Nephron (organoid): Measurements from ENCODE around the gene MSI2.
A peak's percentile ranks its signal among the peaks of the same experiment; 100 is the strongest.

ENCODE experiments used
- H3K27ac Mint-ChIP-seq, 3 experiments: 2 replicates each; pipeline ENCODE4 v1.8.0; 2020; ENCODE audit warnings: mixed read lengths in 3 of 3, mild to moderate bottlenecking in 2 of 3, moderate library complexity in 1 of 3
- H3K27me3 Mint-ChIP-seq: 2 replicates; pipeline ENCODE4 v1.8.0; 2021; ENCODE audit warnings: low read depth, mild to moderate bottlenecking, moderate library complexity, mixed read lengths
- H3K36me3 Mint-ChIP-seq: 2 replicates; pipeline ENCODE4 v1.8.0; 2020; ENCODE audit warnings: low read depth, mixed read lengths
- H3K4me1 Mint-ChIP-seq: 2 replicates; pipeline ENCODE4 v1.8.0; 2020; ENCODE audit warnings: mixed read lengths
- H3K4me3 Mint-ChIP-seq, 3 experiments: 2 replicates each; pipeline ENCODE4 v1.8.0; 2020; ENCODE audit warnings: mild to moderate bottlenecking in 3 of 3, mixed read lengths in 3 of 3, moderate library complexity in 2 of 3
- H3K9me3 Mint-ChIP-seq: 2 replicates; pipeline ENCODE4 v1.8.0; 2020; ENCODE audit warnings: mixed read lengths
- TF ChIP-seq, protein P1 (sequence below), 3 experiments: fragments of 200-600 bp; sonication (generic); IDR thresholded peaks; one replicate each; pipeline ENCODE4 v1.5.0; 2021; ENCODE audit warnings: antibody characterized with exemption in 3 of 3; ENCODE audit not compliant: unreplicated experiment in 3 of 3

MSI2 gene

DNA sequence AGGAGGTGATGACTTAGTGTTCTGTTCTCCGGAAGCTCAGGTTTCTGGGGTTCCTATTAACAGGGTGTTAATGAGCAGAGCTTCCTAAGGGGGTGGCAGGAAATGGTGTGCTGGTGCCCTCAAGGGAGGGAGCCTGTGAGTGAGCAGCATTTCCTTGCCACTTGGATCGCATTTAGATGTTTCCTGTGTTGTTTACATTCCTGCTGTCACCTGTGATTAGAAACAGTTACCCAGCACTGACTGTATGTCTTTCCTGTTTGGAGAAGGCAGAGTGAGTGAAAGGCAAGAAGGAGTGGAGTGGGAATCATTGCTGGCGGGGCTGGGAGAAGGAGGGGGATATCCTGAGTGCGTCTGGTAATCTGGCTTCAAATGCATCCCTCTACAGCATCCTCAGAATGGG is 274.2 kb downstream of the MSI2 start:
- TF ChIP-seq, protein P1, sequence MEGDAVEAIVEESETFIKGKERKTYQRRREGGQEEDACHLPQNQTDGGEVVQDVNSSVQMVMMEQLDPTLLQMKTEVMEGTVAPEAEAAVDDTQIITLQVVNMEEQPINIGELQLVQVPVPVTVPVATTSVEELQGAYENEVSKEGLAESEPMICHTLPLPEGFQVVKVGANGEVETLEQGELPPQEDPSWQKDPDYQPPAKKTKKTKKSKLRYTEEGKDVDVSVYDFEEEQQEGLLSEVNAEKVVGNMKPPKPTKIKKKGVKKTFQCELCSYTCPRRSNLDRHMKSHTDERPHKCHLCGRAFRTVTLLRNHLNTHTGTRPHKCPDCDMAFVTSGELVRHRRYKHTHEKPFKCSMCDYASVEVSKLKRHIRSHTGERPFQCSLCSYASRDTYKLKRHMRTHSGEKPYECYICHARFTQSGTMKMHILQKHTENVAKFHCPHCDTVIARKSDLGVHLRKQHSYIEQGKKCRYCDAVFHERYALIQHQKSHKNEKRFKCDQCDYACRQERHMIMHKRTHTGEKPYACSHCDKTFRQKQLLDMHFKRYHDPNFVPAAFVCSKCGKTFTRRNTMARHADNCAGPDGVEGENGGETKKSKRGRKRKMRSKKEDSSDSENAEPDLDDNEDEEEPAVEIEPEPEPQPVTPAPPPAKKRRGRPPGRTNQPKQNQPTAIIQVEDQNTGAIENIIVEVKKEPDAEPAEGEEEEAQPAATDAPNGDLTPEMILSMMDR (IDR thresholded peaks at IDR 0.05; ENCODE audit: unreplicated experiment in 3 of 3), result no peak
- peaks cover 8% of the 10 kb centered on the region for H3K36me3 Mint-ChIP-seq
- no peaks in the 10 kb centered on the region for H3K9me3 Mint-ChIP-seq
- no peak overlapping the region for H3K4me3 Mint-ChIP-seq
- H3K27ac Mint-ChIP-seq, result peak overlapping the region; percentile 67 to 80 (median 79)
- H3K27me3 Mint-ChIP-seq, result peaks cover 32% of the 10 kb centered on the region
- H3K4me1 Mint-ChIP-seq, result peaks cover 40% of the 10 kb centered on the region

DNA sequence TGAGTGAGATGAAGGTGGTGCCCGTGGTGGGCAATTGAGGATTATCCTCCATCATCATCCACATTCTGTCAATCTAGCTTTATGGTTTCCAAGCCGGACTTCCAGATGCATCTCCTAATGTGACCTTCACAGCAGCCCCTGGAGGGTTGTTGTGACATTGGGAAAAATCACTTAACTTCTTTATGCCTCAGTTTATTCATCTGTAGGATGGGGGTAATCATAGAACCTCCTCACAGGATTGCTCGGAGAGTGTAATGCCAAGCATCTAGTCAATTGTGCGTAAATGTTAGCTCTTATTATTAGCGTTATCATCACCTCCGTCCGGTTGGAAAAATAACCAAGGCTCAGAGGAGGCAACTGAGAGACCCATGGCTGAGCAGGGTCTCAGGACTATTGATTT is 274.8 kb downstream of the MSI2 start:
- Mint-ChIP-seq H3K36me3 (peaks cover 8% of the 10 kb centered on the region), H3K4me1 (peaks cover 46% of the 10 kb centered on the region), H3K9me3 (no peaks in the 10 kb centered on the region), H3K4me3 (no peak overlapping the region), H3K27ac (peak overlapping the region; percentile 76 to 80 (median 79)), H3K27me3 (peaks cover 37% of the 10 kb centered on the region)
- TF ChIP-seq, protein P1 (IDR thresholded peaks at IDR 0.05; ENCODE audit: unreplicated experiment in 3 of 3), result no peak

DNA sequence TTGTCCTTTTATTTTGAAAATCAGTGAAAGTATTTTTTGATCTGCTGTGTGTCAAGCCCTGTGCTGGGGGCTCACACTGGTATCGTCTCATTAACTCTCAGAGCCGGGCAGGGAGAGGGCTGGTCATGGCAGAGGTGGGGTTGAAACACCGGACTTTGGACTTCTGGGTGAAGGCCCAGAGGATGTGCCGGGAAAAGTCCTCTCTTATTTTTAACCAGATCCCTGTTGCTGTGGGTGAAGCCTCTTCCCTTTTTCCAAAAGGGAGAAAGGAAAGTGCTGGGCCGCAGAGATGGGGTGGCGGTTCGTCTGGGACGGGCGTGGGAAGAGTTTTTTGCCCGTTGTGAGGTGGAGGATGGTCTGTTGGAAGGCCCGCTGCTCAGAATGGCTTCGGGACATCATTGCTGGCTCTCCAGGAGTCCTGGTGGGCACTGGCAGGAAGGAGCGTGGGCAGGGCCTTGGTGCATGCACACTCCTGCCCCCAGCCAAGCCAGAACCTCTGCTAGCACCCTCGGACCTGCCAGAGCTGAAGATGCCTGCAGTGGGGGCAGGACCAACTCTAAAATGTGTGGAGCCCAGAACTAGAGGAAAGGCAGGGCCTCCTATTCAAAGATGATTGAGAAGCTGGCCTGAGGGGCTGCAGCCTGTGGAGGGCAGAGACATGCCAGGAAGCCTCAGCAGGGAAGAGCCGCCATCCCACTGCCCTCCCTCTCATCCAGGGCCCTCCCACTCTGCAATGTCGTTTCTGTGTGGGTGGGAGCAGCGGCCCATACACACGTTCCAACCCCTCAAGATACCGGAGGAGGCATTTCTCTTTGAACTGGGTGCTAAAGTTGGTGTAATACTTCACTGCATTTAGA is 275.6 kb downstream of the MSI2 start:
- Mint-ChIP-seq H3K27me3 (peaks cover 45% of the 10 kb centered on the region), H3K27ac (peak overlapping the region; percentile 76 to 92 (median 79)), H3K4me1 (peaks cover 54% of the 10 kb centered on the region), H3K9me3 (no peaks in the 10 kb centered on the region), H3K36me3 (peaks cover 8% of the 10 kb centered on the region), H3K4me3 (peak overlapping the region in 2 of 3 experiments; percentile 20 to 57)
- TF ChIP-seq, protein P1 (IDR thresholded peaks at IDR 0.05; ENCODE audit: unreplicated experiment in 3 of 3), result no peak

DNA sequence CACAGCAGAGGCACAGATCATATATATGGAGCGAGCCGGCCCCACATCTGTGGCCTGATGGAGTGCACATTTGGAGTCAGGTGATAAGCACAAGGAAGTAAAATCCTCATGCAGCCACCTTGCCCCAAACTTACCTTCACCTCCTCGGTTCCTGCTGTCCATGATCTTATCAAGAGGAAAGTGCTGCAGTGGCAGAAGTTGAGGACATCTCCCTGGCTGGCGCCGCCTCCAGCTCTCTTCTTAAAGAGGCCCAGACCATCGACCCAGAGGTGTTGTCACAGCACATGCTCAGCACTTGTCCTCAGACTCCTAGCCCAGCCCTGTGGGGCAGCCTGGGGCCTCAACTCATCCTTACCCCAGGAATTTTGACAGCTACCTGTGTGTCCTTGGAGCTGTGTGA is 276.2 kb downstream of the MSI2 start:
- peaks cover 58% of the 10 kb centered on the region for H3K4me1 Mint-ChIP-seq
- H3K36me3 Mint-ChIP-seq, result peaks cover 8% of the 10 kb centered on the region
- peak overlapping the region in 2 of 3 experiments; percentile 20 to 57 for H3K4me3 Mint-ChIP-seq
- TF ChIP-seq, protein P1 (IDR thresholded peaks at IDR 0.05; ENCODE audit: unreplicated experiment in 3 of 3), result no peak
- peaks cover 50% of the 10 kb centered on the region for H3K27me3 Mint-ChIP-seq
- H3K27ac Mint-ChIP-seq, result peak overlapping the region; percentile 76 to 92 (median 79)
- H3K9me3 Mint-ChIP-seq, result no peaks in the 10 kb centered on the region

DNA sequence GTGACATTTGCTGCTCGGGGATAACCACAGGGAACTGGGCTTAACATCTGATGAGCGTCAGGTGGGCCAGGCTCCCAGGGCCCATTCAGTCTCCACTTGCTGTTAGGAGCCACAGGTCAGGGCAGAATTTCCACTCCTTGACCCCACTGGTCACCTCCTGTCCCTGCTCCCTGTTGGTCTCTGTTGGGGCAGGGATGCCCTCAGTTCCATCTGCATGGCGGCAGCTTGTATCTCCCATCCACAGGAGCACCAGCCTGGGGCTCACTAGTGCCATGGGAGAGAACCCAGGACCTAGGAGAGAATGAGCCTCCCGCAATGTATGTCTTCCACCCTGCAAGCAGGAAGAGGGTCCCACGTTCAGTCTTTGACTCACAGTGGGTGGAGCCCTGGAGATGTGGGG is 276.6 kb downstream of the MSI2 start:
- peaks cover 52% of the 10 kb centered on the region for H3K27me3 Mint-ChIP-seq
- peaks cover 62% of the 10 kb centered on the region for H3K4me1 Mint-ChIP-seq
- H3K27ac Mint-ChIP-seq, result peak overlapping the region; percentile 28 to 79 (median 46)
- TF ChIP-seq, protein P1 (IDR thresholded peaks at IDR 0.05; ENCODE audit: unreplicated experiment in 3 of 3), result no peak
- H3K4me3 Mint-ChIP-seq, result no peak overlapping the region
- no peaks in the 10 kb centered on the region for H3K9me3 Mint-ChIP-seq
- H3K36me3 Mint-ChIP-seq, result peaks cover 8% of the 10 kb centered on the region
